Inflammatory macrophage treated with lipopolysaccharide for 1 hour (primary cell): ENCODE measurements around the gene LTBP1.

Experiments used
- DNase-seq, 2 donors: peaks; one replicate each; pipeline ENCODE4 v3.0.0-alpha.2; 2020 to 2022

LTBP1 gene

GRCh38 chr2:32931945-32932709, 14.6 kb upstream of the LTBP1 start:
- no peak for DNase-seq

- no peak for DNase-seq
These were observed 13.7 kb upstream of the LTBP1 start for GRCh38 chr2:32932825-32933755.

GRCh38 chr2:32933756-32934095, 13.0 kb upstream of the LTBP1 start:
- DNase-seq: no peak

GRCh38 chr2:32937602-32938448, 8.9 kb upstream of the LTBP1 start:
- DNase-seq: no peak

- DNase-seq: no peak
These were observed 7.8 kb upstream of the LTBP1 start for GRCh38 chr2:32938934-32939333.

- DNase-seq: no peak
These were observed 6.3 kb upstream of the LTBP1 start for GRCh38 chr2:32940316-32940997.

GRCh38 chr2:32941944-32942690, 4.6 kb upstream of the LTBP1 start:
- no peak for DNase-seq

- no peak for DNase-seq
These were observed 3.8 kb upstream of the LTBP1 start for GRCh38 chr2:32942793-32943485.

- no peak for DNase-seq
These were observed 1.5 kb upstream of the LTBP1 start for GRCh38 chr2:32945286-32945685.

GRCh38 chr2:32947076-32947483, 327 bp downstream of the LTBP1 start:
- DNase-seq: no peak

- DNase-seq: no peak
These were observed 861 bp downstream of the LTBP1 start for GRCh38 chr2:32947484-32948143.

GRCh38 chr2:32948266-32948665, 1.5 kb downstream of the LTBP1 start:
- DNase-seq: no peak

GRCh38 chr2:32949260-32949659, 2.5 kb downstream of the LTBP1 start:
- DNase-seq: no peak

- DNase-seq: peak in 1 of 2 donors; percentile 30
These were observed 4.9 kb downstream of the LTBP1 start for GRCh38 chr2:32951672-32952071.

- DNase-seq: no peak
These were observed 6.2 kb downstream of the LTBP1 start for GRCh38 chr2:32952761-32953476.

GRCh38 chr2:32954206-32954605, 7.5 kb downstream of the LTBP1 start:
- DNase-seq: no peak

- no peak for DNase-seq
These were observed 12.1 kb downstream of the LTBP1 start for GRCh38 chr2:32958821-32959220.

GRCh38 chr2:32960238-32960637, 13.5 kb downstream of the LTBP1 start:
- no peak for DNase-seq

- no peak for DNase-seq
These were observed 14.1 kb downstream of the LTBP1 start for GRCh38 chr2:32960647-32961403.
